Activated CD8-positive, alpha-beta memory T cell treated with anti-CD3 and anti-CD28 coated beads, Interleukin-2, amount 50 U/mL, for 4 hours (primary cell): ENCODE results near the gene MTMR2.
"Not testable (repeated sequence)": the region's sequence is repeated elsewhere in the genome, so short reads cannot be mapped to it uniquely, and the experiment has no call there.

ENCODE experiments used
- DNase-seq: peaks from one replicate; pipeline ENCODE4 v3.0.0-alpha.2; 2020

MTMR2 gene

DNA sequence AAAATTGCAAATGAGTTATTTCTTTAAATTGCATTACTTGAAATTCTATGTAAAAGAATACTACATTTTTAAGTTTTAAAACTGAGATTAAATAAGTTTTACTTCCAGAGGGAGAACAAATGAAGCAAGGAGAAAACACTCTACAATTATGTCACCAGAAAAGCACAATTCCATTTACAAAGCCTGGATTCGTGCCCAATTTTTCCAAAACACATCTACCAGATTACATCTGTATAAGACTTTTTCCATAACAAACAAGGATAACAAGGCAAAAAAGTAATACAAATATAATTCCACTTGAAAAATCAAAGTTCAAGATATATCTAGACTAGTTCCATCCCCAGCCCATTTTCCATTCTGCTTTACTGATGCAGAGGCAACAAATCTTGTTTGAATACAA is 40.5 kb downstream of the MTMR2 start:
- no peak for DNase-seq

DNA sequence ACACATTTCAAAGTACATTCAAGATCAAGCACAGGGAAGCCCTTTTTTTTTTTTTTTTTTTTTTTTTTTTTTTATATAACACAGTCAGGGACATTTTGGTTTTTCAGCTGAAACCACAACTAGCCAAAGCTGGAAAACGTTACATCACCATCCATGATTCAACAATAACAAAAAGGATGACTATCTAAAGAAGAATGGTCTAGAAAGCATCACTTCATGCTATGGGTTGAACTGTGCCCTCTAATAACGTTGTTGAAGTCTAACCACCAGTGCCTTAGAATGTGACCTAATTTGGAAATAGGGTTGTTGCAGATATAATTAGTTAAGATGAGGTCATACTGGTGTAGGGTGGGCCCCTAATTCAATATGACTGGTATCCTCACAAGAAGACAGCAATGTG is 46.6 kb downstream of the MTMR2 start:
- no peak for DNase-seq

DNA sequence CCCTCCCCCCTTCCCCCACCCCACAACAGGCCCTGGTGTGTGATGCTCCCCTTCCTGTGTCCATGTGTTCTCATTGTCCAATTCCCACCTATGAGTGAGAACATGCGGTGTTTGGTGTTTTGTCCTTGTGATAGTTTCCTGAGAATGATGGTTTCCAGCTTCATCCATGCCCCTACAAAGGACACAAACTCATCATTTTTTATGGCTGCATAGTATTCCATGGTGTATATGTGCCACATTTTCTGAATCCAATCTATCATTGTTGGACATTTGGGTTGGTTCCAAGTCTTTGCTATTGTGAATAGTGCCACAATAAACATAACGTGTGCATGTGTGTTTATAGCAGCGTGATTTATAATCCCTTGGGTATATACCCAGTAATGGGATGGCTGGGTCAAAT is 53.0 kb downstream of the MTMR2 start:
- DNase-seq, result not testable (repeated sequence)

DNA sequence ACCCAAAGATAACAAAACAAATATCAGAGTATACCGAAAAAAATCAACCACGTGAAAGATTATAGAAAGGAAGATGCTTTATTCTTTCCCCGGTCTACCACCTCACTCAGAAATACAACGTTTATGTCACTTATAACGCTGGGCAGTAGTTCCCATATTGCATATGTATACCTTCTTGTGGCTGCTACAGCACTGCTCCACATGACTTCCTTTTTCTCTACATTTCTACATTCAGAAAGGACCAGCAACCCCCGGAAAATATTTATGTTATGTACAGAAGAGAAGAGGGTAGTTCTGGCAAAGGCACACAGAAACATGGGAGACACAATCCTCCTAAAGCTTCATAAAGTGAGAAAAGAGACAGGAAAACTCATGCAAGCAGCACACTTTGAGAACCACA is 56.8 kb downstream of the MTMR2 start:
- DNase-seq, result no peak

DNA sequence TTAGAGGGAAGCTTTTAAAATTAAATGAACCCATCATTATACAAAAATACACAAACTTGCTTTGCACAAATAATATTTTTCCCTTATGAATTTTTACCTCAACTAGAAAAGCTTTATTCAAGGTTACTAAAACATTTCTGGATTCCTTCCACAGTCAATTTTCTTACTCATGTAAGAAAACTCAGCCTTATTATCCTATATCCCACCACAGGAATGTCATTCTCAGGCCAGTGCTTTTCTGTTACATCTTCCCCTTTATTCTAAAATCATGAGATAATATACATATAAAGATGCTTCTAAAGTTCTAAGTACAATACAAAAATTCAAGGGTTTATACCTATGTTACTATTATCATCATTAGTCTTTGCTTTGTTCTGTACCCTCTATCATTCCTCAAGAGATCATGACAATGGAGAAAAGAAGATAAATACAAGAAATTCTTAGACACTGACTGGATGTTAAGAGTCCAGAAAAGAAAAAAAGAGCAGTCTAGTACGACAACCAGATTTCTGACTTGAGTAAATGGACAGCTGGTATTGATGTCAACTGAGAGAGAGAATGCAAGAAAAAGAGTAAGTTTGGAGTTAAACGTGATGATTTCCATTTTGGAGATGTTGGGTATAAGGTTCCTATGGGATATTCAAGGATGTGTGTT is 60.3 kb downstream of the MTMR2 start:
- no peak for DNase-seq

DNA sequence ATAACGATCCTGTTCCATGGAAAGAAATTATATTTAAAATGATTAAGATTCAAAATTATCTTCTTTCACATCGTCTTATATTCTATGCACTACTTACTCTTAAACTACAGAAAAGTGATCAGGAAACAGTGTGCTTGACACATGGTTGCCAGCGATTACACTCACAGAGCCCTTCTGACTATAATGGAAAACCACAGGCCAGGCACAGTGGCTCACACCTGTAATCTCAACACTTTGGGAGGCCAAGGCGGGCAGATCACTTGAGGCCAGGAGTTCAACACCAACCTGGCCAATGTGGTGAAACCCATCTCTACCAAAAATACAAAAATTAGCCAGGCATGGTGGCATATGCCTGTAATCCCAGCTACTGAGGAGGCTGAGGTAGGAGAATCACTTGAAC is 63.9 kb downstream of the MTMR2 start:
- DNase-seq, result not testable (repeated sequence)

DNA sequence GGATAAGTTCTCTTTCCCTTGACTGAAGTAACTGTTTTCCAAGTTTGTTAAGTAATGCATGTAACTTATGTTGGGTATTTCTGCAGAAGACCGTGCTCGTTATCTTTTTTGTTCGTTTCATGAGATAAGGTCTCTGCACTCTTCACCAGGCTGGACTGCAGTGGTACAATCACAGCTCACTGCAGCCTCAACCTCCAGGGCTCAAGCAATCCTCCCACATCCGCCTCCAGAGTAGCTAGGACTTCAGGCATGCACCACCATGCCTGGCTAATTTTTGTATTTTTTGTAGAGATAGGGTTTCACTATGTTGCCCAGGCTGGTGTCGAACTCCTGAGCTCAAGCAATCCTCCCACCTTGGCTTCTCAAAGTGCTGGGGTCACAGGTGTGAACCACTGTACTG is 69.5 kb downstream of the MTMR2 start:
- not testable (repeated sequence) for DNase-seq

DNA sequence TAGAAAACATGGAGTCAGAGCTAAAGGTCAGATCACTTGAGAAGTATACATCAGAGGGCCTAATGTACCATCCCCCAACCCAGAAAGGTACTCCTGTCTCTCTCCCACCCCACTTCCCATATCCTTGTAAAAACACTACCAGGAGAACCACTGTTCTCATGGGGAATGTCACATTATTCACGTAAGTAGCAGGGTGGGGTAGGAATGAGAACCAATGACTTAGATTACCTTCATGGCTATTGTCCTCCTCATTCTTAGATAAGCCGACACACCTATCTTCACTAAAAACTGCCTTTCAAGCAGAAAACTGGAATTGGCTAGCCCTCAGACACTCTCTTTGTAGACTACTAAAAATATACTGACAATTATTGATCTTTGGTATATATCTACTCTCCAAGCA is 70.0 kb downstream of the MTMR2 start:
- DNase-seq, result no peak

DNA sequence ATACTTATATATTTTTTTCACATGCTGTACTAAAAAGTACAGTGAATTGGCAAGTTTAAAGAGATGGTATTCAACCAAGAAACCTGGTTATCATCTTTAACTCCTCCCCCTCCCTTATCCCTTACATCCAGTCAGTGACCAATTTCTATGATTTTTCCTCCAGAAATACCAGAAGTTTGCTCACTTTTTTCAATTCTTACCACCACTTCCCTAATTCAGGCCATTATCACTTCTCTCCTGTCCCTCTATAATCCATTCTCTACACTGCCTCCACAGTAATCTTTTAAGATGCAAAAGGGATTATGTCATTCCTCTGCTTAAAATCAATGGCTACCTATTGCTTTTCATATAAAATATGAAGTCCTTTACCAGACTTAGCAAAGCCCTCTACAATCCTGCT is 70.8 kb downstream of the MTMR2 start:
- no peak for DNase-seq

DNA sequence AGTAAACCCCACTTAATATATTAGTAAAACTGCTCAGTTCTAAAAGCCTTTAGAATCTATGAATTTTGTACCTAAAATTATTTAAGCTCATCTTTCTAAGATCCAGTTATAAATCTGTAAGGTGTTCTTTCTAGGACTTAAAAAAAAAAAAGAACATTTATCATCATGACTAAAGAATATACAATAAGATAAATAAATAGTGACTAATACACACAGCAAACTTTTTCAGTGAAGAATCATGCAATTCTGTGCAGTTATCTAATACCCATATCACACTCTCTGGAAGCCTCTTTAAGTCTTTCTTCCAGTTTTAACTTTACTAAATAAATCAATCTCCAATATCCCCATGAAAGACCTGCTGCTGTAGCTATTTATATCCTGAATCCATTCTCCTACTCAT is 73.8 kb downstream of the MTMR2 start:
- no peak for DNase-seq

DNA sequence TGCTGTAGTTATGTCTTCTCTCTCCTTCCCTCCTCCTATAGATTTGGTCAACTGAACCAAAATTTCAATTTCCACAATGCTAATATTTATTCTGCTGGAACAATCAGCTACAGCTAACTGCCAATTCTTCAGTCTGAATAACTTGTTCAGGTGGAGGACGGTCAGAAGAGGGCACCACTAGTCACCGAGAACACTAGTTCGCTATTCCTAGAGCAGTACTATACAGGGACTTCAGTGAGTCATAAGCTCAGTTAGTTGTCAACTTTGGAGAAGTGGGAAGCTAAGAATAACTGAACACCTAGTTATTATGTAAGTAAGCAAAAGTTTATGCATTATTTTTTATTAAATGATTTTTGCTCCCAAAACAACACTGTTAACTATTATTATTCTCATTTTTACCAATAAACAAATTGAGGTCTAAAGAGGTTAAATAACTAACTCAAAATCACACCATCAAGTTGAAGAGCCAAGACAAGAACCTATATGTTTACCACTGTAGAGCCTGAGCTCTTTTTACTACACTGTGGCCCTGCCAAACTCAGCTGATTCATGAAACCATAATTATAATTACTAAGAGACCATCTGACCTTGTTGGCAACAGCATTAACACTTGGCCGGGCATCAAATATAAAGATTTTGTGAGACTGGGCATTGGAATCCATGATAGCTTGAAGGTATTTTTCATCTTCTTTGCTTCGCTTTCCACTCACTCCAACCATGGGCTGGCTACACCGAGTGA is 74.7 kb downstream of the MTMR2 start:
- DNase-seq, result peak; percentile 26

DNA sequence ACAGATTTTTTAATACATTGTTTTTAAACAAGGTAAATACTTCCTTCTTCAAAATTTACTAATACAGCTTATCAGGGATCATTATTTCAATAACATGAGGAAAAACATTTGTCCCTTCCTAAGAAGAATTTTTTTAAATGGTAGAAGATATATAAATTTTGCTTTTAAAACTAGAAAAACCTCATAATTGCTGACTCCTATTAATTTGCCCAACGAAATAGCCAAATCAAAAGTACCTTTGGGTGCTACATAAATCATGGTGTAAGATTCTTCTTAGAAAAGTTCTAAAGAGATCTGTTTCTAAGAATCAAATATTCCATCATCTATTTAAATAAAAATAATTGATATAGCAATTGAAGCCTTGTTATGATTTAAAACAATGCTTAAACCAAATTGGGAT is 78.7 kb downstream of the MTMR2 start:
- DNase-seq, result no peak

DNA sequence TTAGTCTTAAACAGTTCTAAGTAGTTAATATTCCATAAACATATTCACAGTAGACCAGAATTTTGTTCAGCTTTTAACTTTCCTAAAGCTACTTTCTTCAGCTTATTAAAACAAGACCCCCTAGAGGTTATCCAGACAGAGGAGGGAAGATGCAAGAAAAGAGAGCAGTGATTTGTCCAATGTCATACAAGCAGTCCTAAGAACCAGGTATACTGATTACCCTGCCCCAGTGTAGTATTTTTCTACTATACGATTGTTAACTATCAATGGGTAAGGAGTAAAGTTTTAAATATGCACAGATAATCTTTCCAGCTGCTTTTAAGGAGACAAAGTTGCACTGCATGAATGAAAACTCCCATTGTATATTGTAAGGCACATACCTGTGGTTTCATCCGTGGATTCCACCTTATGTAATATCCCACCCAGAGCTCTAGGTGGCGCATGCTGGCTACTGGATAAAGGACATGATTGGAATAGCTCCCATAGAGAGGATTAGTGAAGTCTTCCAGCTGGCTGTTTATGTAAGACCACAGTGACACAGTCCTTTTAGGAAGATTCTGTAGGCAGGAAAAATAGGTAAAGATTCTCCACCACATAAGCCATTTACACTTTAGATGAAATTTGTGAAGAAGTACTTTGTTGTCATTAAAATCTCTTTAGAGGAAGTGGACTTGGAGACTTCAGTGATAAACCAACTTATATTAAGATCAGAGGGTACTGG is 88.0 kb downstream of the MTMR2 start:
- DNase-seq, result peak; percentile 45

DNA sequence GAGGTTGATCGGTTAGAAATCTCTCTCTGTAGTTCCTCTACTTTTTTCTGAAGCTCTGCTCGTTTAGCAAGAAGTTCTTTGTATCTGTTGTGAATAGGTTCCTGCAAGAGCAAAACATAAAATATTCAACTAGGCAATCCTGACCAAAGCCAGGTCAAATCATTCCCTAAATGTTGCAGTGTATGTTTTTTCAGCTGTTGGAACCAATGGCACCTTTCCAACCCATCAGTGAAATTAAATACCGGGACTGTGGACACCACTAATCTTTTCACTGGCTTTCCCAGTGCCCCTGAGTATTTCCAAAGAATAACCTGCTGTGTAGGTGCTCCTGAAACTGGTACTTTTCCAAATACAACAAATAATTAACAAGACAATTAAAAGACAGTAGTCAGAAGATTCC is 88.6 kb downstream of the MTMR2 start:
- DNase-seq, result no peak

DNA sequence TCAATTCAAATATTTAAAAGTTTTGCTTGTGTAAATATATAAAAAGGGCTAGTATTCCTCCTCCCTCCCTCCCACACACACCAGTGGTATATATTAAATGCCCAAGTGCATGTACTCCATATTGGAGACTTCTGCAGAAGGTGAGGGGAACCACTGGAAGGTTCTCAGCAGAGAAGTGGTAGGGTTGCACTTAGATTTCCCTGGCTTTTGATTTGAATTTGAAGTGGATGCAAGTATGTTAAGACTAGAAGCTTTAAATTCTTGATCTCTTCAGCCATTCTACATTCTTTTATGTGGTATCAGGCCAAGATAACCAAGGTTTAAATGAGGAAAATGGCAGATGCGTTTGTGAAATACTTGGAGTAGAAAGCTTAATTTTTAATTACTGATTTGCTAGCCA is 90.5 kb downstream of the MTMR2 start:
- DNase-seq, result no peak

DNA sequence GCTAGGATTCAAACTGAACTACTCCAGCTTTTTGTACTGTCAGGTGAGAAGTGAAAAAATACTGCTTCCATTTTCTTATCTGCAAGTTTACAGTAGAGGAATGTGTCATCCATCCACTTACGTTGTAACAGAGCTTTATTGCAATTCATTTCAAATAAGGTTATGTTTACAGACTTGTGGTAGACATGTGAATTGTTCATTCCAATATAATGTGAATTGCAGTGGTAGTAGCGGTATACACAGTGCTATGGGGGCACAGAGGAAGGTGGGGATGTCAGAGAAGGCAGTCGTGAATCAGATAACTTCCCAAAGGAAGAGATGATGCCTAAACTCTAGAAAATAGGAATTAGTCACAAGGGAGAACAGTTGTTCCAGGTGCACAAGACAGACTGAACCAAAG is 91.1 kb downstream of the MTMR2 start:
- no peak for DNase-seq

DNA sequence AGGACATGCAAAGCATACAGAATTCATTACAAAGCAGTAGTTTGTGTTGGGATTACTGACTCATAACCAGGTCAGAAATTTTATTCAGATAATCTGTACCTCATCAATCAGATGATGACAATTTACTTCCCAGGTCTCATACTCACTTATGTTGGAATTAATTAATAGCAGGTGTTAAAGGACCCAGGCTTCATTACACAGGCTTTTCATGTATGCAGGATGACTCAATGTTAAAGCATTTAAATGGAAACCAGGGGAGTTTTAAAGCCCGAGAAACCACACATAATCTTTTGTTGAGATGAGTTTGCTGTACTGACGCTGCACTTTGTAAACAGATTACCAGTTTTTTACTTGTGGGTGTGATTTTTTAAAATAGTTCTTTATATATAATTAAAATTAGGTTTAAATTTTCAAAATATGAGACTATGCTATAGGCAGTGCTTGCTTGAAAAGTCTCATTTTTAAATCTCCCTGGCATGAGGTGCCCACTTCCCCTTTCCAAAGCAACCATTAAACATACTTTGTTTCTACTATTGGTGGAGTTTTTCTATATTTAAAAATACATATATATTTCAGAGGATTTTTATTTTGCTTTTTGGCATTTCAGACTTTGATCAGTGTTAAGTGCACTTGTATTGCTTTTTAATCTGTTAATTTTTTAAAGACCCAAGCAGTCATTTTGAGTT is 92.6 kb downstream of the MTMR2 start:
- DNase-seq, result no peak

DNA sequence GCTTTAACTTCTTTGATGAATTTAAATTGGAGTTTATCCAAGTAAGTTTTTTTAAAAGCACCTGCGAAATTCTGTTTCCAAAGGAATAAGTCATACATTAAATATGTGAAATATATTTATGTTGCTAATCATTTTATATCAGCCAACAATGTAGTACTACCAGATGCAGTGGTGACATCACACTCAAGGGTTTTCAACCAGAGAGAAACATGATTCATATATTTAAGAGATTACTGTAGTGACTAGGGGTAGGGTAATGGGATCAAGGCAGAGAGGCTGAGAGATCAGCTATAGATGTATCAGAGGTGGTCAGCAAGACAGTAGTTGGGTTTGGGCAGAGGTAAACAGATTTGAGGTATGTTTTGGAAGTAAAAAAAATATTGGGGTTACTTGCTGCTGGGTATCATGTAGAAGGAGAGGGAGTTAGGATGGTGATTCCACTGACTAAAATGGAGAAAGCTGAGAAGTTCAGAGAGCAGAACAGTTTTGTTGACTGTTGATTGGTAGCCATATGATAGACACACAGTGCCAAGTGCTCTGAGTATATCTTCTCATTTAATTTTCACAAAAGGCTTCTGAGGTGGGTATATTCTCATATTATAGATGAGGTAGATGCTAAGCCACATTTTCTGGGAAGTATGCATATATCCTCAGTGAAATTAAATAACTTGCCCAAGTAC is 94.2 kb downstream of the MTMR2 start:
- no peak for DNase-seq

DNA sequence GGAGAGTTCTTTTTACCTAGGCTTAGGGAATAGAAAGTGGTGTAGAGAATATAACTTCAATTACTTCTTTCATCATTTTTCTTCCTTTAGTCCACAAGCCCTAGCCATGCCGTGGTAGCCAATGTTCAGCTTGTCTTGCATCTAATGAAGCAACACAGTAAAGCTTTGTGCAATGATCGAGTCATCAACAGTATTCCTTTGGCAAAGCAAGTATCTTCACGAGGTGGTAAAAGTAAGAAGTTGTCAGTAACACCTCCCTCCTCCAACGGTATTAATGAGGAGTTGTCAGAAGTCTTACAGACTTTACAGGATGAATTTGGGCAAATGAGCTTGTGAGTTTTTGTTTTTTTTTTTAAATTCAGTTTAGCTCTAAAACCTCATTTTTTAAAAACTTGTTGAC is 96.2 kb downstream of the MTMR2 start:
- no peak for DNase-seq

DNA sequence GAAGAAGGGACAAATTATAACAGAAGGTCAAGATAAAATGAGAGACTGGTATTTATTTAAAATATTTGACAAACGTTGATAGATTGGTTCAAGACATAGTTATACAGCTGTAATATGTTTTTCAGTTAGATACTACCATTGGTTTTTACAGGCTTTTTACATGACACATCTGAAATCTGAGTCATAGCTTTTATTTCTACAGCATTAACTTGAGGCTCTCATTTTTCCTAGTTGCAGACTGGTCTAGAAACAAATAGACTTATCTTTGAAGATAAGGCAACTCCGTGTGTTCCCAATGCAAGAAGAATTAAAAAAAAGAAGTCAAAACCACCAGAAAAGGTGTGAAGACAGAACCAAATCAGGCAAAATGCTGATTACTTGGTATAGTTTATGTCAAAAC is 102.3 kb downstream of the MTMR2 start:
- DNase-seq, result no peak

DNA sequence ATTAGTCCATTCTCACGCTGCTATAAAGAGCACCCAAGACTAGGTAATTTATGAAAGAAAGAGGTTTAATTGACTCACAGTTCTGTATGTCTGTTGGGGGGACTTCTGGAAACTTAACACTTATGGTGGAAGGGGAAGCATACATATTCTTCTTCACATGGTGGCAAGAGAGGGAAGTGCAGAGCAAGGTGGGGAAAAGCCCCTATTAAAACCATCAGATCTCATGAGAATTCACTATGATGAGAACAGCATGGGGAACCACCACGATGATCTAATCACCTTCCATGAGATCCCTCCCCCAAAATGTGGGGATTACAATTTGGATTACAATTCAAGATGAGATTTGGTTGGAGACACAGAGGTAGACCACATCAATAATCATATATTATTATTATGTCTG is 107.9 kb downstream of the MTMR2 start:
- DNase-seq, result no peak

DNA sequence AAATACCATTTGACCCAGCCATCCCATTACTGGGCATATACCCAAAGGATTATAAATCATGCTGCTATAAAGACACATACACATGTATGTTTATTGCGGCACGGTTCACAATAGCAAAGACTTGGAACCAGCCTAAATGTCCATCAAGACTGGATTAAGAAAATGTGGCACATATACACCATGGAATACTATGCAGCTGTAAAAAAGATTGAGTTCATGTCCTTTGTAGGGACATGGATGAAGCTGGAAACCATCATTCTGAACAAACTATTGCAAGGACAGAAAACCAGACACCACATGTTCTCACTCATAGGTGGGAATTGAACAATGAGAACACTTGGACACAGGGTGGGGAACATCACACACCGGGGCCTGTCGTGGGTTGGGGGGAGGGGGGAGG is 112.9 kb downstream of the MTMR2 start:
- not testable (repeated sequence) for DNase-seq

DNA sequence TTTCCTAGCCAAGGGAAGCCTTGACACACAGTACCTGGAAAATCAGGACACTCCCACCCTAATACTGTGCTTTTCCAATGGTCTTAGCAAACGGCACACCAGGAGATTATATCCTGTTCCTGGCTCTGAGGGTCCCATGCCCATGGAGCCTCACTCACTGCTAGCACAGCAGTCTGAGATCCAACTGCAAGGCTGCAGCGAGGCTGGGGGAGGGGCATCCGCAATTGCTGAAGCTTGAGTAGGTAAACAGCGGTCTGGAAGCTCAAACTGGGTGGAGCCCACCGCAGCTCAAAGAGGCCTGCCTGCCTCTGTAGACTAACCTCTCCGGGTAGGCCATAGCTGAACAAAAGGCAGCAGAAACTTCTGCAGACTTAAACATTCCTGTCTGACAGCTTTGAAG is 117.4 kb downstream of the MTMR2 start:
- DNase-seq, result not testable (repeated sequence)
